ENCODE measurements around the gene PPP1R16B. TPM values are rescaled to one million over a fixed set of nuclear protein-coding genes. Genes with fewer than 3 reads are reported as not detected.
"Not testable (repeated sequence)": the region's sequence is repeated elsewhere in the genome, so short reads cannot be mapped to it uniquely, and the experiment has no call there.

Gene PPP1R16B
- total RNA-seq, 2 experiments from 2014 or later = 111 to 114 TPM

GRCh38 chr20:38945012-38945411 lies 139.5 kb downstream of the PPP1R16B start:
- Mint-ChIP-seq H3K36me3 (peaks cover 20% of the 10 kb centered on the region), H3K4me1 (ENCODE audit: low read depth) (no peaks in the 10 kb centered on the region), H3K4me3 (no peak overlapping the region), H3K27me3 (no peaks in the 10 kb centered on the region), H3K9me3 (no peaks in the 10 kb centered on the region), H3K27ac (no peak overlapping the region)
- CTCF ChIA-PET = interaction anchor here (0.9 kb wide), 1 partner anchor 8 kb away, joined by 3 read pairs; no protein-coding TSS in a partner anchor
- DNase-seq = no peak
- intact Hi-C loops (cut with micrococcal nuclease) = no loop called here
- POLR2A ChIA-PET = no interaction called here

DNA sequence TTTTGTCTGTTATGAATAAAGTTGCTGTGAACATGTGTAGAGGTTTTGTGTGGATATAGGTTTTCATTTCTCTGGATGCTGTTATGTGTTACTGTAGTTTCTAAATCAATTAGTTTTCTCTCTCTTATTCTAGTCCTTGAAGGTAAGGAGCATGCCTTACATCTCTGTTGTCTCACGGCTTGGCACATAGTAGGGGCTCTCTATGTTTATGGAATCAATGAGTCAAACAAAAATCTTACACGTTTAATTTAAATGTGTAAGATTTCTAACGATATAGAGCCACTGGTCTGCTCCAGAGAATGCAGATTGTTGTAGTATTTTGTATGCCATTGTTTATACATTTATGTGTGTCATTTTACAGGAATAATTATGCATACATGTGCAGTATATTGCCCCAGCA lies 141.3 kb downstream of the PPP1R16B start:
- DNase-seq = no peak
- Mint-ChIP-seq H3K27ac (no peak overlapping the region), H3K36me3 (peaks cover 24% of the 10 kb centered on the region), H3K9me3 (no peaks in the 10 kb centered on the region), H3K27me3 (no peaks in the 10 kb centered on the region), H3K4me1 (ENCODE audit: low read depth) (no peaks in the 10 kb centered on the region), H3K4me3 (no peak overlapping the region)
- intact Hi-C loops (cut with micrococcal nuclease) = no loop called here
- CTCF ChIA-PET = no interaction called here
- POLR2A ChIA-PET = no interaction called here

DNA sequence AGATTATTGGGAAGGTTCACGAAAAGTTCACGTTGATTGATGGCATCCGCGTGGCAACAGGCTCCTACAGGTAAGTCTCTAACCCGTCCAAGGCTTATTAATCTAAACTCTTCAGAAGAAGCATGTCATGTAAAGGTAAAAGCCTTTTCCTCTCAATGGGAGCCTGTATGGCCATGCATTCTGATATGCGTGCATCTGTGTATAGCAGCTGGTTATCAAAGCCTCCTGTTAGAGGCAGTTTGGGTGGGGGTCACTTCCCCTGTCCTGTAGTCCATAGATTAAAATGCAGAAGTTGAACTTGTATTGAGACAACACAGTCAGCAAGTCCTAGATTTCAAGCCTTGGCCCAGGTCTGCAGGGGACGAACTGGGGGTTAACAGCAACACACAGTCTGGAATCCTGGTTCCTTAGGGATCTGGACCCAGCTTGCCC lies 142.4 kb downstream of the PPP1R16B start:
- Mint-ChIP-seq H3K9me3 (no peaks in the 10 kb centered on the region), H3K4me1 (ENCODE audit: low read depth) (no peaks in the 10 kb centered on the region), H3K27ac (no peak overlapping the region), H3K27me3 (no peaks in the 10 kb centered on the region), H3K4me3 (no peak overlapping the region), H3K36me3 (peaks cover 23% of the 10 kb centered on the region)
- DNase-seq = no peak
- ChIA-PET POLR2A (no interaction called here), CTCF (no interaction called here)
- intact Hi-C loops (cut with micrococcal nuclease) = no loop called here

DNA sequence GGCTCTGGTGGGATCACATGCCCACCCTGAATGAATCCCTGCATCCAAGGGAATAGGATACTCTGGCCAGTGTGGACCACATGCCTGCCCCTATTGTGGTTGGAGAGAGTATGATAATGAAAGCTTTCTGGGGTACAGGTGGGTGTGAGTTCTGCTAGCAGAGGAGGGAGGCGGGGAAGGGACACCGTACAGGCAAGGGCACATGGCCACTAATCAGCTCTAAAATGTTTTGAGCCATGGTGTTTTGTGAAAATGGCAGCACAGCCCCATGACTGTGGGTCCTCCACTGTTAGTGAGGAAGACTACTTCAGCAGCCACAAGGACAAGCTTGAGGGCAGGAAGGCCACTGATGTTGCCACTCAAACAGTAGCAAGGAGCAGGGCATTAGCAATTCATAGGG lies 144.8 kb downstream of the PPP1R16B start:
- Mint-ChIP-seq H3K9me3 (no peaks in the 10 kb centered on the region), H3K27me3 (no peaks in the 10 kb centered on the region), H3K4me1 (ENCODE audit: low read depth) (no peaks in the 10 kb centered on the region), H3K36me3 (peaks cover 20% of the 10 kb centered on the region), H3K4me3 (no peak overlapping the region), H3K27ac (no peak overlapping the region)
- intact Hi-C loops (cut with micrococcal nuclease) = no loop called here
- CTCF ChIA-PET = interaction anchor here (1.9 kb wide), 1 partner anchor 100 kb away, joined by 6 read pairs; no protein-coding TSS in a partner anchor
- DNase-seq = no peak
- POLR2A ChIA-PET = no interaction called here

GRCh38 chr20:38951611-38952010 lies 146.1 kb downstream of the PPP1R16B start:
- Mint-ChIP-seq H3K4me3 (no peak overlapping the region), H3K36me3 (peaks cover 20% of the 10 kb centered on the region), H3K4me1 (ENCODE audit: low read depth) (no peaks in the 10 kb centered on the region), H3K27me3 (no peaks in the 10 kb centered on the region), H3K9me3 (no peaks in the 10 kb centered on the region), H3K27ac (no peak overlapping the region)
- no peak for DNase-seq
- intact Hi-C loops (cut with micrococcal nuclease) = no loop called here
- POLR2A ChIA-PET = no interaction called here
- CTCF ChIA-PET = no interaction called here

- peaks cover 20% of the 10 kb centered on the region for H3K36me3 Mint-ChIP-seq
- ChIA-PET CTCF (no interaction called here), POLR2A (no interaction called here)
- H3K4me3 Mint-ChIP-seq = no peak overlapping the region
- no peak overlapping the region for H3K27ac Mint-ChIP-seq
- no peaks in the 10 kb centered on the region for H3K27me3 Mint-ChIP-seq
- no peak for DNase-seq
- intact Hi-C loops (cut with micrococcal nuclease) = no loop called here
- H3K4me1 Mint-ChIP-seq (ENCODE audit: low read depth) = no peaks in the 10 kb centered on the region
- no peaks in the 10 kb centered on the region for H3K9me3 Mint-ChIP-seq
These were observed 146.7 kb downstream of the PPP1R16B start for GRCh38 chr20:38952153-38952552.

DNA sequence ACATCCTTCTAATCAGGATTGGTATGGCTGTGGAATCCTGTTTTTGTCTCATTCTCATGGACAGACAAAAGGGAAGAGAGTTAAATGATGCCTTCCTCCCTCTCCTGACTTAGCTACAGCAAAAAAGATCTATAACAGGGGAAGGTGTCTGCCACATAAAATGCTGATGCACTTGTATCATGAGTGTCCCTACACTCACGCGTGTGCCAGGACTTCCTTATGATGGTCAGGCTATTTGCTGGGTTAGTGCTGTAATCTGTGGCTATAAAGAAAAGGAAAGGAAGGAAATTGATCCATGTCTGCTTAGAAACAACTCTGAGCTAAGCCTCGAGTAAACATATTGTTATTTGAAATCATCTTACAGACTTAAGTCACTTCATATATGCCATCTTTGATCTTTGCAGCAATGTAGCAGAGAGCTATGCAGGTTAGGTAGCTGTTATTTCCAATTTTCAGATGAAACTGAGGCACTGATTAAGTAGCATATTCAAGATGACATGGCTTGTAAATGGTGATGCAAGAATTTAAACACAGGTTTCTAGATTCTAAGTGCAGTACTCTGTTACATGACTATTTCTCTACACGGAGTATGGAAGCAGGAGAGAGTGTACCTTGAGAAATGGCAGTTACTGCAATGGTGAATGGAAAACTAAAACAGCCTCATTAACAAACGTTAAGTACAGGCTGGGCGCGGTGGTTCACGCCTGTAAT lies 148.3 kb downstream of the PPP1R16B start:
- H3K27me3 Mint-ChIP-seq = no peaks in the 10 kb centered on the region
- no peak overlapping the region for H3K4me3 Mint-ChIP-seq
- no peaks in the 10 kb centered on the region for H3K4me1 Mint-ChIP-seq (ENCODE audit: low read depth)
- no peak for DNase-seq
- intact Hi-C loops (cut with micrococcal nuclease) = no loop called here
- H3K36me3 Mint-ChIP-seq = peaks cover 11% of the 10 kb centered on the region
- no peaks in the 10 kb centered on the region for H3K9me3 Mint-ChIP-seq
- H3K27ac Mint-ChIP-seq = no peak overlapping the region
- ChIA-PET CTCF (no interaction called here), POLR2A (no interaction called here)

GRCh38 chr20:38957235-38957876 lies 151.9 kb downstream of the PPP1R16B start:
- no peaks in the 10 kb centered on the region for H3K27me3 Mint-ChIP-seq
- peaks cover 2% of the 10 kb centered on the region for H3K36me3 Mint-ChIP-seq
- H3K27ac Mint-ChIP-seq = no peak overlapping the region
- CTCF ChIA-PET = interaction anchor here (1.3 kb wide), 1 partner anchor 91 kb away, joined by 3 read pairs; no protein-coding TSS in a partner anchor
- DNase-seq = no peak
- H3K9me3 Mint-ChIP-seq = no peaks in the 10 kb centered on the region
- peaks cover 8% of the 10 kb centered on the region for H3K4me1 Mint-ChIP-seq (ENCODE audit: low read depth)
- intact Hi-C loops (cut with micrococcal nuclease) = no loop called here
- POLR2A ChIA-PET = no interaction called here
- no peak overlapping the region for H3K4me3 Mint-ChIP-seq

- CTCF ChIA-PET = interaction anchor here (1.3 to 1.4 kb wide), 2 partner anchors 32 to 91 kb away, joined by 3 read pairs; partner anchors contain the start of gene FAM83D
- intact Hi-C loops (cut with micrococcal nuclease) = no loop called here
- no peaks in the 10 kb centered on the region for H3K36me3 Mint-ChIP-seq
These were observed 152.5 kb downstream of the PPP1R16B start for GRCh38 chr20:38957915-38958485.

DNA sequence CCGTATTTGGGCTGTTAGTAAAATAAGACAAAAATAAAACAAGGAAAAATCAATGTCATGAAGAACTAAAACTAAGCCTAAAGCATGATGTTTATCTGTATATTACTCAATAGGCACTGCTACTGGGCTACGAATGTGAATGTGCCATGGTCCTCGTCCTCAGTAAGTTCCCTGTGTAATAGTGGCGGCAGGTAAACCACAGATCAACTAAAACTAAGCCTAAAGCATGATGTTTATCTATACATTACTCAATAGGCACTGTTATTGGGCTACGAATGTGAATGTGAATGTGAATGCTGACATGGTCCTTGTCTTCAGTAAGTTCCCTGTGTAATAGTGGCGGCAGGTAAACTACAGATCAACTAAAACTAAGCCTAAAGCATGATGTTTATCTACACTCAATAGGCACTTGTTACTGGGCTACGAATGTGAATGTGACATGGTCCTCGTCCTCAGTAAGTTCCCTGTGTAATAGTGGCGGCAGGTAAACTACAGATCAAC lies 154.7 kb downstream of the PPP1R16B start:
- H3K27ac Mint-ChIP-seq, H3K27me3 Mint-ChIP-seq, DNase-seq, POLR2A ChIA-PET, H3K36me3 Mint-ChIP-seq, H3K4me3 Mint-ChIP-seq, H3K9me3 Mint-ChIP-seq: not testable (repeated sequence)
- CTCF ChIA-PET = interaction anchor here (4.9 kb wide), 1 partner anchor 34 kb away, joined by 30 read pairs; the partner anchor contains the start of gene FAM83D
- intact Hi-C loops (cut with micrococcal nuclease) = loop anchor here (5.0 kb wide), 2 partner anchors 153 to 233 kb away; partner anchors contain the start of gene PPP1R16B
- H3K4me1 Mint-ChIP-seq (ENCODE audit: low read depth) = peaks cover 24% of the 10 kb centered on the region

More at GRCh38 chr20:38957915-38958485, 152.5 kb downstream of the PPP1R16B start:
- peaks cover 12% of the 10 kb centered on the region for H3K4me1 Mint-ChIP-seq (ENCODE audit: low read depth)
- H3K27ac Mint-ChIP-seq = no peak overlapping the region
- H3K9me3 Mint-ChIP-seq = no peaks in the 10 kb centered on the region
- no peaks in the 10 kb centered on the region for H3K27me3 Mint-ChIP-seq
- no peak for DNase-seq
- POLR2A ChIA-PET = no interaction called here
- H3K4me3 Mint-ChIP-seq = no peak overlapping the region

DNA sequence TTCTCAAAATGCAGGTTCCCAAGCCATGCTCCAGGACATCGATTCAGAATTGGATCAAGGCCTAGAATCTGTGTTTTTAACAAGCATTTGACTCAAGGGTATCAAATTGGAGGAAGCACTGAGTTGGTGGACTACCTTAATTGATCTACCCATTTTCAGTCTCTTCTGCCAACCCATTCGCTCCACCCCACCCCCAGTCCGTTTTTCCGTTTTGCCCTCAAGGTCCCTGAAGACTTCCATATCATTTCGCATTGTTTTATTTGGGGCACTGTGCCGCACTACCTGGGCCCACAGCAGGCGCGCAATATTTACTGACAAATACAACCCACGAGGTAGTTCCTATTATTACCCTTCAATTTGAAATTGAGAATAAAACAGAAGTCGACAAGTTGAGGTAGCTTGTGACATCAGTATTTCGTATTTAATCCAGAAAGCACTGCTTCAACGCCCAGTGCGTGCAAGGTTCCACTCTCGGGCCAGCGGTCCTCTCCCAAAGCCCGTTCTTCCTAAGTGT lies 156.1 kb downstream of the PPP1R16B start:
- H3K4me1 Mint-ChIP-seq (ENCODE audit: low read depth) = peaks cover 24% of the 10 kb centered on the region
- H3K4me3 Mint-ChIP-seq = peak overlapping the region; percentile 93
- no peaks in the 10 kb centered on the region for H3K9me3 Mint-ChIP-seq
- H3K27ac Mint-ChIP-seq = peak overlapping the region; percentile 91
- POLR2A ChIA-PET = interaction anchor here (0.6 to 2.7 kb wide), 9 partner anchors 35 to 287 kb away, joined by 3 to 25 read pairs (median 3); partner anchors contain the start of gene FAM83D
- no peaks in the 10 kb centered on the region for H3K27me3 Mint-ChIP-seq
- peak; percentile 54 for DNase-seq
- H3K36me3 Mint-ChIP-seq = no peaks in the 10 kb centered on the region
- intact Hi-C loops (cut with micrococcal nuclease) = loop anchor here (1.0 to 5.0 kb wide), 6 partner anchors 35 to 234 kb away; partner anchors contain the start of genes FAM83D and PPP1R16B
- CTCF ChIA-PET = interaction anchor here (0.7 to 4.9 kb wide), 11 partner anchors 9 to 314 kb away, joined by 3 to 42 read pairs (median 4); partner anchors contain the start of gene FAM83D

Data from activated CD4-positive, alpha-beta memory T cell treated with anti-CD3 and anti-CD28 coated beads for 36 hours (primary cell).